IMR-90 (cell line): Measurements from ENCODE around the gene NME1. TPM values are rescaled to one million over a fixed set of nuclear protein-coding genes. Genes with fewer than 3 reads are reported as not detected.

Source experiments
- ATAC-seq: fragments of 200-7000 bp; cut with Tn5 transposase; 2 replicates; pipeline ENCODE4 v1.9.1; 2020; ENCODE audit warnings: low read depth, mild to moderate bottlenecking, moderate library complexity
- BruUV-seq: library from RNA; stranded (reverse); fragments of 400-500 nt; replicated peaks from 2 replicates; lab custom pipeline; 2021; lab: Mats Ljungman, UMichigan
- CTCF ChIA-PET: fragments of 300-600 bp; formaldehyde crosslinking; extraction: SDS; loops from one replicate; lab custom pipeline; 2021; ENCODE audit warnings: antibody characterized with exemption; lab: Yijun Ruan, JAX
- POLR2A ChIA-PET: fragments of 300-600 bp; sonication (Branson Sonifier 250); formaldehyde crosslinking; loops from one replicate; lab custom pipeline; 2022; ENCODE audit warnings: antibody characterized with exemption; ENCODE audit not compliant: unreplicated experiment; lab: Charles Lee
- DNase-seq: peaks from one replicate; pipeline ENCODE4 v3.0.0; 2013
- H2AFZ ChIP-seq: replicated peaks from 2 replicates; pipeline ENCODE3; 2013; ENCODE audit warnings: low read length, mild to moderate bottlenecking; ENCODE audit not compliant: poor library complexity
- H2AK5ac ChIP-seq: 2 replicates; pipeline ENCODE4 v1.6.1; 2013; ENCODE audit warnings: low read depth, low read length, inconsistent platforms
- H2AK9ac ChIP-seq: replicated peaks from 2 replicates; pipeline ENCODE3; 2013; ENCODE audit warnings: mild to moderate bottlenecking, low read depth, low read length, moderate library complexity; ENCODE audit not compliant: poor library complexity
- H2BK120ac ChIP-seq: 2 replicates; pipeline ENCODE4 v1.6.1; 2013; ENCODE audit warnings: low read depth, low read length, inconsistent platforms
- H2BK15ac ChIP-seq: 3 replicates; pipeline ENCODE4 v1.6.1; 2013; ENCODE audit warnings: low read depth, low read length, inconsistent platforms
- H2BK20ac ChIP-seq: 2 replicates; pipeline ENCODE4 v1.6.1; 2013; ENCODE audit warnings: low read depth, mild to moderate bottlenecking, inconsistent platforms, low read length, moderate library complexity
- H2BK5ac ChIP-seq: 2 replicates; pipeline ENCODE4 v1.6.1; 2013; ENCODE audit warnings: mild to moderate bottlenecking, low read depth, low read length, inconsistent platforms; ENCODE audit not compliant: poor library complexity, severe bottlenecking
- H3K14ac ChIP-seq: replicated peaks from 2 replicates; pipeline ENCODE4 v1.6.1; 2013; ENCODE audit warnings: low read depth, low read length, inconsistent platforms
- H3K18ac ChIP-seq: 2 replicates; pipeline ENCODE4 v1.6.1; 2013; ENCODE audit warnings: low read depth, low read length, control low read depth
- H3K23ac ChIP-seq: 2 replicates; pipeline ENCODE4 v1.6.1; 2013; ENCODE audit warnings: low read depth, low read length, inconsistent platforms
- H3K27ac ChIP-seq: 2 replicates; pipeline ENCODE4 v1.5.1; 2013; ENCODE audit warnings: mild to moderate bottlenecking, control low read depth, low read length; ENCODE audit not compliant: insufficient read depth
- H3K27me3 ChIP-seq: 2 replicates; pipeline ENCODE4 v1.6.1; 2013; ENCODE audit warnings: low read length; ENCODE audit not compliant: control insufficient read depth, insufficient read depth
- H3K36me3 ChIP-seq: 2 replicates; pipeline ENCODE4 v1.6.1; 2013; ENCODE audit warnings: low read length, mixed read lengths; ENCODE audit not compliant: control insufficient read depth, insufficient read depth
- H3K4ac ChIP-seq: 2 replicates; pipeline ENCODE4 v1.6.1; 2013; ENCODE audit warnings: low read depth, low read length, inconsistent platforms
- H3K4me1 ChIP-seq: 2 replicates; pipeline ENCODE4 v1.6.1; 2013; ENCODE audit warnings: low read length, mixed read lengths; ENCODE audit not compliant: control insufficient read depth, insufficient read depth
- H3K4me2 ChIP-seq: 2 replicates; pipeline ENCODE4 v1.6.1; 2013; ENCODE audit warnings: low read depth, mild to moderate bottlenecking, control low read depth, low read length, moderate library complexity
- H3K4me3 ChIP-seq: 2 replicates; pipeline ENCODE4 v1.5.1; 2013; ENCODE audit warnings: low read depth, mild to moderate bottlenecking, control low read depth, low read length, moderate library complexity; ENCODE audit not compliant: insufficient read depth
- H3K56ac ChIP-seq: 2 replicates; pipeline ENCODE4 v1.6.1; 2013; ENCODE audit warnings: low read length, inconsistent platforms; ENCODE audit not compliant: insufficient read depth; ENCODE audit errors: extremely low read depth
- H3K79me1 ChIP-seq, 2 experiments: 2 replicates each; pipeline ENCODE4 v1.6.1; 2013; ENCODE audit warnings: low read length in 2 of 2, inconsistent platforms in 1 of 2, low read depth in 1 of 2
- H3K9ac ChIP-seq: 2 replicates; pipeline ENCODE4 v1.6.1; 2013; ENCODE audit warnings: low read depth, low read length, control low read depth
- H3K9me1 ChIP-seq: 2 replicates; pipeline ENCODE4 v1.6.1; 2013; ENCODE audit warnings: low read length, inconsistent platforms; ENCODE audit not compliant: insufficient read depth
- H3K9me3 ChIP-seq: 2 replicates; pipeline ENCODE4 v1.6.1; 2013; ENCODE audit warnings: low read length; ENCODE audit not compliant: control insufficient read depth, insufficient read depth
- H4K20me1 ChIP-seq: 2 replicates; pipeline ENCODE4 v1.6.1; 2013; ENCODE audit warnings: low read length, inconsistent platforms; ENCODE audit not compliant: insufficient read depth
- H4K5ac ChIP-seq: 2 replicates; pipeline ENCODE4 v1.6.1; 2013; ENCODE audit warnings: mild to moderate bottlenecking, low read depth, low read length, control low read depth
- H4K8ac ChIP-seq, 2 experiments: 2 replicates each; pipeline ENCODE4 v1.6.1; 2013; ENCODE audit warnings: low read depth in 2 of 2, low read length in 2 of 2, control low read depth in 1 of 2, inconsistent platforms in 1 of 2
- H4K91ac ChIP-seq: 2 replicates; pipeline ENCODE4 v1.6.1; 2013; ENCODE audit warnings: low read depth, low read length, inconsistent platforms; ENCODE audit not compliant: insufficient read depth
- MAFK ChIP-seq: IDR thresholded peaks from 2 replicates; pipeline ENCODE4 v1.6.1; 2012; ENCODE audit warnings: low read depth, low read length, improper control_type of control experiment
- RAD21 ChIP-seq: IDR thresholded peaks from 2 replicates; pipeline ENCODE4 v1.6.1; 2012; ENCODE audit warnings: low read length, improper control_type of control experiment
- WGBS, 2 experiments: methylation state at CpG; one replicate each; pipeline versions ENCODE4 v1.1.5 to v1.1.7; 2013; ENCODE audit warnings: missing lambda C conversion rate in 2 of 2; ENCODE audit not compliant: insufficient read length in 1 of 2; ENCODE audit errors: extremely low coverage in 2 of 2; 5-methylcytosine and 5-hydroxymethylcytosine counted together
- dilution Hi-C: fragments of 300-500 bp; cut with HindIII; formaldehyde crosslinking; loops from one replicate; pipeline ENCODE4 v1.14.3; 2018; ENCODE audit warnings: low sequenced_read_pairs; ENCODE audit not compliant: unreplicated experiment
- in situ Hi-C: fragments of 300-500 bp; cut with MboI; formaldehyde crosslinking; loops from 3 replicates; pipeline ENCODE4 v1.14.3; 2019; ENCODE audit warnings: low sequenced_read_pairs, inconsistent platforms, mixed read lengths
- intact Hi-C: fragments of 100-400 bp; cut with micrococcal nuclease; formaldehyde crosslinking; loops from 2 replicates; pipeline ENCODE4 v1.10.0; 2022
- polyA plus RNA-seq, 3 experiments: library from polyadenylated mRNA; depleted of rRNA; stranded (reverse); fragments of >200 nt; gene quantifications; 2 replicates each; pipeline ENCODE4 v1.2.3, GENCODE V29; 2012; ENCODE audit warnings: low replicate concordance in 1 of 3
- total RNA-seq: library from RNA; depleted of rRNA; stranded (reverse); fragments of >200 nt; gene quantifications from 2 replicates; pipeline ENCODE4 v1.2.3, GENCODE V29; 2012

The NME1 gene
- total and polyA plus RNA-seq, 2 of the 4 experiments (the other 2 are of a cell fraction) = 311 to 312 TPM

DNA sequence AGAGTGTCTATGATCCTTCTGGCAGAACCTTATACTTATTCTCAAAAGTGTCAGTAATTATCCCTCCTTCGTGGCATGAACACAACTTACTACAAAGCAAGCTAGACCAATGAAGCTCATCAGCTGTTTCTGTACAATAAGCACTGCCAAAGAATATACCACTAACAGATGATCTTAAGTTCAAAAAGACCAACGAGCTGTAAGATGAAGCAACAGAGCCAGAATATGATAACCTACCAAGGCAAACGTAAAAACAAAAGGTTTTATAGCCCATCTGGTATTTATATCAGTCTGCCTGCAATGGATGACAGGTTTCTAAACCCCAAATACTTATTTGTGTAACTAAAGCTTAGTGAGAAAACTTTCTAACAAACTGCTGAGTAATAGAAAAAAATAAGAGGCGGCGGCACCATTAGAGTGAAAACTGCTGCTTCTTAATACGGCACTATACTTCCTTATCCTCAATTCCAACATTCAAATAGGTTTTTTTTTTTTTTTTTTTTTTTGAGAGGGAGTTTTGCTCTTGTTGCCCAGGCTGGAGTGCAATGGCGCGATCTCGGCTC lies 35.0 kb downstream of the NME1 start:
- ChIA-PET POLR2A (no interaction called here), CTCF (no interaction called here)
- H3K9me3 ChIP-seq = no peaks in the 10 kb centered on the region
- no peak overlapping the region for H2BK120ac ChIP-seq
- H3K18ac ChIP-seq = no peak overlapping the region
- H3K36me3 ChIP-seq = peaks cover 24% of the 10 kb centered on the region
- no peak for DNase-seq
- 0 out of 2 replicates have a peak, but pooled peaks cover 2% of the 10 kb centered on the region for H3K4me1 ChIP-seq
- no TSS peak for BruUV-seq
- no peak for ATAC-seq
- H3K14ac ChIP-seq = no peak overlapping the region
- H4K5ac ChIP-seq = no peak overlapping the region
- H4K91ac ChIP-seq = no peak overlapping the region
- no peak overlapping the region for H2BK20ac ChIP-seq
- H3K27me3 ChIP-seq = no peaks in the 10 kb centered on the region
- H3K79me1 ChIP-seq = no peaks in the 10 kb centered on the region
- no peak overlapping the region for H2BK15ac ChIP-seq
- no peaks in the 10 kb centered on the region for H4K20me1 ChIP-seq
- H3K56ac ChIP-seq = no peak overlapping the region
- 40% methylated on average over 1 of the region's 9 CpGs; no CpG with 5 or more reads in 1 of the 2 experiments for WGBS, 2 experiments
- H2BK5ac ChIP-seq = no peak overlapping the region
- no peak overlapping the region for H3K4me2 ChIP-seq
- no peak overlapping the region for H2AK5ac ChIP-seq
- no peak overlapping the region for H3K9ac ChIP-seq
- no peak overlapping the region for H3K4me3 ChIP-seq
- dilution Hi-C loops = no loop called here
- H4K8ac ChIP-seq = no peak overlapping the region
- no peaks in the 10 kb centered on the region for H3K9me1 ChIP-seq
- in situ Hi-C loops = no loop called here
- intact Hi-C loops = no loop called here
- no peak overlapping the region for H3K23ac ChIP-seq
- TF ChIP-seq RAD21 (no peak), MAFK (peak; percentile 58)
- H2AFZ ChIP-seq = no peak overlapping the region
- H2AK9ac ChIP-seq = no peak overlapping the region
- H3K4ac ChIP-seq = no peak overlapping the region
- H3K27ac ChIP-seq = no peak overlapping the region
